ENCODE results near the gene VWF. TPM values are rescaled to one million over a fixed set of nuclear protein-coding genes. Genes with fewer than 3 reads are reported as not detected.

VWF gene
- total and polyA plus RNA-seq, 2 experiments from 2014 or later = 0.42 to 0.56 TPM

- TF ChIP-seq ZNF462 (CRISPR knock-in tag; IDR thresholded peaks at IDR 0.05) (no peak), EZH2 (IDR thresholded peaks at IDR 0.05; ENCODE audit: low read depth, unreplicated experiment) (no peak), POLR2AphosphoS5 (IDR thresholded peaks at IDR 0.05; ENCODE audit: low read depth) (no peak), REST (IDR thresholded peaks at IDR 0.05; ENCODE audit: unreplicated experiment) (no peak), CREB1 (CRISPR knock-in tag; IDR thresholded peaks at IDR 0.05; ENCODE audit: low read depth) (no peak), JUNB (IDR thresholded peaks at IDR 0.05; ENCODE audit: unreplicated experiment) (no peak), ZNF331 (CRISPR knock-in tag; IDR thresholded peaks at IDR 0.05; ENCODE audit: low read depth) (no peak), ZNF114 (CRISPR knock-in tag; IDR thresholded peaks at IDR 0.05) (no peak), NANOG (IDR thresholded peaks at IDR 0.05; ENCODE audit: borderline replicate concordance) (no peak), CTCF (conservative IDR thresholded peaks at IDR 0.05; ENCODE audit: low read depth in 2 of 2) (no peak)
Observed at GRCh38 chr12:6099316-6099715, 25.2 kb downstream of the VWF start (continued).
